ENCODE measurements around the gene DCDC2C.
"Not testable (repeated sequence)": the region's sequence is repeated elsewhere in the genome, so short reads cannot be mapped to it uniquely, and the experiment has no call there.

GRCh38 chr2:3817144-3817543, 113.8 kb downstream of the DCDC2C start:
- TF ChIP-seq CTCF, POLR2A (IDR thresholded peaks at IDR 0.05): not testable (repeated sequence)

All from thyroid gland (tissue), 4 donors.